ENCODE results near the gene SOWAHC. TPM values are rescaled to one million over a fixed set of nuclear protein-coding genes. Genes with fewer than 3 reads are reported as not detected.
"Not testable (repeated sequence)": the region's sequence is repeated elsewhere in the genome, so short reads cannot be mapped to it uniquely, and the experiment has no call there.

The SOWAHC gene
- total and polyA plus RNA-seq, 7 donors: 16.4 to 29.3 (median 21.4) TPM

- Histone ChIP-seq H3K36me3 (no peaks in the 10 kb centered on the region), H3K27ac (no peak overlapping the region), H3K27me3 (no peaks in the 10 kb centered on the region), H3K4me3 (no peak overlapping the region), H3K9me3 (no peaks in the 10 kb centered on the region), H3K4me1 (peaks cover 0 to 5% (median 0%) of the 10 kb centered on the region in 4 donors)
- 80 to 84% methylated on average over 4 of the region's 4 CpGs for WGBS, 2 donors
- DNase-seq: no peak
- TF ChIP-seq CTCF (IDR thresholded peaks at IDR 0.05) (no peak), POLR2AphosphoS5 (IDR thresholded peaks at IDR 0.05) (no peak), POLR2A (IDR thresholded peaks at IDR 0.05) (no peak), EP300 (IDR thresholded peaks at IDR 0.05) (no peak)
- intact Hi-C loops (cut with DNase I): no loop called here
Observed at GRCh38 chr2:109624339-109624738, 10.2 kb downstream of the SOWAHC start.

- H3K36me3 ChIP-seq: not testable (repeated sequence)
Observed at GRCh38 chr2:109628321-109628720, 14.2 kb downstream of the SOWAHC start.

GRCh38 chr2:109629867-109630266 is 15.7 kb downstream of the SOWAHC start:
- Histone ChIP-seq H3K9me3 (no peaks in the 10 kb centered on the region), H3K4me3 (no peak overlapping the region), H3K36me3 (no peaks in the 10 kb centered on the region), H3K27ac (no peak overlapping the region), H3K27me3 (no peaks in the 10 kb centered on the region), H3K4me1 (peaks cover 0 to 5% (median 0%) of the 10 kb centered on the region in 4 donors)
- TF ChIP-seq CTCF (IDR thresholded peaks at IDR 0.05) (no peak), EP300 (IDR thresholded peaks at IDR 0.05) (no peak), POLR2A (IDR thresholded peaks at IDR 0.05) (no peak), POLR2AphosphoS5 (IDR thresholded peaks at IDR 0.05) (no peak)
- DNase-seq: no peak
- intact Hi-C loops (cut with DNase I): loop anchor here (5.0 kb wide), 1 partner anchor 37 kb away; no protein-coding TSS in a partner anchor
- 83 to 85% methylated on average over 3 of the region's 3 CpGs for WGBS, 2 donors

More at GRCh38 chr2:109628321-109628720, 14.2 kb downstream of the SOWAHC start:
- H3K27me3 ChIP-seq; H3K4me1 ChIP-seq; DNase-seq; H3K9me3 ChIP-seq; H3K4me3 ChIP-seq; intact Hi-C loops (cut with DNase I): not testable (repeated sequence)
- peak overlapping the region in 1 of 4 donors; percentile 53 for H3K27ac ChIP-seq
- 86 to 94% methylated on average over 7 of the region's 7 CpGs for WGBS, 2 donors

- TF ChIP-seq CTCF (IDR thresholded peaks at IDR 0.05) (no peak), POLR2AphosphoS5 (IDR thresholded peaks at IDR 0.05) (no peak), POLR2A (IDR thresholded peaks at IDR 0.05) (no peak), EP300 (IDR thresholded peaks at IDR 0.05) (no peak)
- H3K4me1 ChIP-seq: peaks cover 0 to 5% (median 0%) of the 10 kb centered on the region in 4 donors
- no peak for DNase-seq
- no peak overlapping the region for H3K27ac ChIP-seq
- intact Hi-C loops (cut with DNase I): loop anchor here (5.0 kb wide), 1 partner anchor 37 kb away; no protein-coding TSS in a partner anchor
- H3K36me3 ChIP-seq: no peaks in the 10 kb centered on the region
- no peaks in the 10 kb centered on the region for H3K27me3 ChIP-seq
- no peaks in the 10 kb centered on the region for H3K9me3 ChIP-seq
- 88 to 89% methylated on average over 19 of the region's 19 CpGs for WGBS, 2 donors
- no peak overlapping the region for H3K4me3 ChIP-seq
Observed at GRCh38 chr2:109630441-109631430, 16.6 kb downstream of the SOWAHC start.

- Histone ChIP-seq H3K4me1 (peaks cover 0 to 5% (median 0%) of the 10 kb centered on the region in 4 donors), H3K27me3 (no peaks in the 10 kb centered on the region), H3K9me3 (no peaks in the 10 kb centered on the region), H3K36me3 (no peaks in the 10 kb centered on the region), H3K4me3 (no peak overlapping the region), H3K27ac (no peak overlapping the region)
- WGBS, 2 donors: 73 to 76% methylated on average over 3 of the region's 3 CpGs
- DNase-seq: no peak
- TF ChIP-seq CTCF (IDR thresholded peaks at IDR 0.05): no peak
- TF ChIP-seq POLR2AphosphoS5 (IDR thresholded peaks at IDR 0.05): no peak
- TF ChIP-seq POLR2A (IDR thresholded peaks at IDR 0.05): no peak
- no peak for TF ChIP-seq EP300 (IDR thresholded peaks at IDR 0.05)
- intact Hi-C loops (cut with DNase I): loop anchor here (5.0 kb wide), 1 partner anchor 36 kb away; no protein-coding TSS in a partner anchor
Observed at GRCh38 chr2:109631741-109632140, 17.6 kb downstream of the SOWAHC start.
